Measurements from ENCODE around the gene ZNF428. TPM values are rescaled to one million over a fixed set of nuclear protein-coding genes. Genes with fewer than 3 reads are reported as not detected.
A peak's percentile ranks its signal among the peaks of the same experiment; 100 is the strongest.

Gene ZNF428
- total and polyA plus RNA-seq, 2 experiments from 2014 or later, result 21.1 to 23.9 TPM

GRCh38 chr19:43595605-43595998 lies 23.8 kb downstream of the ZNF428 start:
- Mint-ChIP-seq H3K4me1 (peaks cover 19% of the 10 kb centered on the region), H3K27me3 (ENCODE audit: insufficient read depth, low read depth, poor library complexity) (peaks cover 14% of the 10 kb centered on the region), H3K4me3 (peak overlapping the region; percentile 98), H3K36me3 (ENCODE audit: low read depth) (peaks cover 23% of the 10 kb centered on the region), H3K27ac (peak overlapping the region; percentile 100), H3K9me3 (peaks cover 2% of the 10 kb centered on the region; the same call in 2 of the 3 replicates)
- H3K4me2 ChIP-seq, result peak overlapping the region; percentile 97
- DNase-seq (ENCODE audit: low spot score) (no peak), ATAC-seq (peak; percentile 15)
- H3K4me1 ChIP-seq (ENCODE audit: insufficient read depth), result peaks cover 10% of the 10 kb centered on the region
- peak overlapping the region; percentile 8 for H2AFZ ChIP-seq
- 0 out of 2 replicates have a peak, but pooled peaks cover 11% of the 10 kb centered on the region for H3F3A ChIP-seq (replicated peaks; ENCODE audit: low read depth)
- peak overlapping the region; percentile 53; the same call in 1 of the 2 replicates for H3K27ac ChIP-seq (ENCODE audit: low read depth)
- H4K20me1 ChIP-seq (replicated peaks; ENCODE audit: insufficient read depth), result peaks cover 8% of the 10 kb centered on the region; the same call in 1 of the 2 replicates
- H3K36me3 ChIP-seq (ENCODE audit: insufficient read depth), result peaks cover 8% of the 10 kb centered on the region; the same call in 1 of the 2 replicates
- no peaks in the 10 kb centered on the region for H3K27me3 ChIP-seq (ENCODE audit: insufficient read depth)
- H3K9me2 ChIP-seq (ENCODE audit: insufficient read depth), result no peaks in the 10 kb centered on the region
- TF ChIP-seq REST (IDR thresholded peaks at IDR 0.05; ENCODE audit: unreplicated experiment), result no peak
- TF ChIP-seq ETS1 (IDR thresholded peaks at IDR 0.05), result no peak
- no peak for TF ChIP-seq ZNF462 (CRISPR knock-in tag; IDR thresholded peaks at IDR 0.05)
- TF ChIP-seq ZNF331 (CRISPR knock-in tag; IDR thresholded peaks at IDR 0.05; ENCODE audit: low read depth), result no peak
- TF ChIP-seq CREB1 (CRISPR knock-in tag; IDR thresholded peaks at IDR 0.05; ENCODE audit: low read depth), result no peak
- TF ChIP-seq POLR2AphosphoS5 (IDR thresholded peaks at IDR 0.05; ENCODE audit: low read depth), result no peak
- no peak for TF ChIP-seq NANOG (IDR thresholded peaks at IDR 0.05; ENCODE audit: borderline replicate concordance)
- peaks cover 23% of the 10 kb centered on the region for H3K79me2 ChIP-seq (replicated peaks; ENCODE audit: insufficient read depth)
- peak overlapping the region; percentile 73 for H3K4me3 ChIP-seq
